K562 (cell line): ENCODE data around the gene ANAPC10.

Experiments
- CREB5 ChIP-seq: fragments of 250-450 bp; sonication (Bioruptor Pico); IDR thresholded peaks from 2 replicates; pipeline ENCODE4 v1.5.0; 2020; ENCODE audit warnings: mild to moderate bottlenecking
- CTCF ChIP-seq, 3 experiments: IDR thresholded peaks in 2 of 3; conservative IDR thresholded peaks in 1 of 3; 2 replicates each; pipeline ENCODE4 v1.5.1; 2011 to 2012; ENCODE audit warnings: low read length in 3 of 3, mild to moderate bottlenecking in 3 of 3, control low read depth in 2 of 3, improper control_type of control experiment in 1 of 3, inconsistent platforms in 1 of 3, low read depth in 1 of 3, mixed read lengths in 1 of 3, moderate library complexity in 1 of 3; ENCODE audit not compliant: insufficient read depth in 2 of 3
- PHF20 ChIP-seq: fragments of 450-650 bp; IDR thresholded peaks from 2 replicates; pipeline ENCODE4 v1.6.1; 2018; ENCODE audit not compliant: partially characterized antibody
- PURB ChIP-seq: sonication (generic); formaldehyde crosslinking; IDR thresholded peaks from 2 replicates; pipeline ENCODE4 v1.9.0; 2021; ENCODE audit warnings: low read depth, mild to moderate bottlenecking, missing genetic modification reagents
- SRSF9 ChIP-seq: fragments of 200-400 bp; formaldehyde crosslinking; IDR thresholded peaks from 2 replicates; pipeline ENCODE4 v1.6.1; 2017; ENCODE audit warnings: low read depth, low read length, borderline replicate concordance
- ZC3H8 ChIP-seq: fragments of 450-650 bp; IDR thresholded peaks from 2 replicates; pipeline ENCODE4 v1.6.1; 2017
- ZNF324 ChIP-seq: fragments of 250-450 bp; sonication (Bioruptor Pico); IDR thresholded peaks from 2 replicates; pipeline ENCODE4 v1.4.0; 2020; ENCODE audit warnings: mild to moderate bottlenecking

GRCh38 chr4:145132511-145133098 is 34.6 kb upstream of the ANAPC10 start:
- no peak for TF ChIP-seq CREB5 (CRISPR knock-in tag)
- TF ChIP-seq PHF20 = no peak
- TF ChIP-seq ZC3H8 = no peak
- TF ChIP-seq ZNF324 = no peak
- no peak for TF ChIP-seq PURB (CRISPR knock-in tag)
- no peak for TF ChIP-seq SRSF9
- TF ChIP-seq CTCF (IDR thresholded peaks at IDR 0.05 in 2 of 3, conservative IDR thresholded peaks at IDR 0.05 in 1 of 3; ENCODE audit: insufficient read depth in 2 of 3, low read depth in 1 of 3, low read length in 3 of 3) = no peak
